ENCODE measurements around the gene MFAP4. TPM values are rescaled to one million over a fixed set of nuclear protein-coding genes. Genes with fewer than 3 reads are reported as not detected.

The MFAP4 gene
- total RNA-seq, 1 experiment from 2014 or later, result not detected

DNA sequence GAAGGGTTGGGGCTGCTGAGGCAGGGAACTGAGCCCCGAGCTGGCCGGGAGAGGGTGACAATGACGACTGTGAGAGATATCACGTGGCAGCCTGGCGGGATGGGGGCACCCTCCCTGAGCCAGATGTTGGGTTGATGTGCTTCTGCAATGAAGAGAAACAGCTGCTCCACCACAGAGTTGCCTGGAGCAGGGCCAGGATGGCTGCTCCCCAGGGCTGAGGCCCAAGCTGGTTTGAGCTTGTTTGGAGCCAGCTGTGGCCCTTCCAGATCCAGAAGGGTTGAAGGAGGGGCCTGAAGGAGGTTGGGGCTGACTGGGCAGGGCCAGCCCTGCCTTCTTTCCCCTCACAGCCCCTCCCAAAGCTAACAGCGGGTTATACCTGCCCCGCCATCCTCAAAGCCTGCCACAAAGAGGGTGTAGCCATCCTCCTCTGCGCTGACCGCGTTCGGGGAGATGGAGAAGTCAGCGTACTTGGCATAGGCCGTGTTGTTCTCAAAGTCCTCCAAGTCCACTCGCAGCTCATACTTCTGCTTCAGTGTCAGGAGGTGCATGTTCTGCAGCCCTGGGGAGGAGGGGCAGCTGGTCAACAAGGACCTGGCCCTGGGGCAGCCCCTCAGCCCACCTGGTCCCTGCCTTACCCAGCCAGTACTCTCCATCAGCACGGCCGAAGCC lies 2.1 kb downstream of the MFAP4 start:
- Histone ChIP-seq H2AFZ (no peak overlapping the region), H3K9me2 (ENCODE audit: insufficient read depth) (no peaks in the 10 kb centered on the region), H3K4me2 (no peak overlapping the region), H3K4me3 (no peak overlapping the region), H4K20me1 (ENCODE audit: insufficient read depth) (no peaks in the 10 kb centered on the region), H3K27ac (no peak overlapping the region), H3K4me1 (replicated peaks; ENCODE audit: insufficient read depth) (peaks cover 15% of the 10 kb centered on the region), H3F3A (ENCODE audit: insufficient read depth, low read depth) (peaks cover 20% of the 10 kb centered on the region; the same call in 1 of the 2 replicates), H3K36me3 (ENCODE audit: low read depth) (0 out of 2 replicates have a peak, but pooled peaks cover 12% of the 10 kb centered on the region), H3K79me2 (ENCODE audit: low read depth) (peaks cover 2% of the 10 kb centered on the region; the same call in 1 of the 2 replicates), H3K27me3 (ENCODE audit: insufficient read depth, low read depth) (no peaks in the 10 kb centered on the region), H3K9me3 (ENCODE audit: insufficient read depth, low read depth) (no peaks in the 10 kb centered on the region)
- DNase-seq, result no peak
- POLR2A ChIA-PET (ENCODE audit: unreplicated experiment), result interaction anchor here (0.7 kb wide), 1 partner anchor 287 kb away, joined by 4 read pairs; no protein-coding TSS in a partner anchor
- no peak for TF ChIP-seq EZH2 (IDR thresholded peaks at IDR 0.05; ENCODE audit: low read depth)
- TF ChIP-seq, protein P1, sequence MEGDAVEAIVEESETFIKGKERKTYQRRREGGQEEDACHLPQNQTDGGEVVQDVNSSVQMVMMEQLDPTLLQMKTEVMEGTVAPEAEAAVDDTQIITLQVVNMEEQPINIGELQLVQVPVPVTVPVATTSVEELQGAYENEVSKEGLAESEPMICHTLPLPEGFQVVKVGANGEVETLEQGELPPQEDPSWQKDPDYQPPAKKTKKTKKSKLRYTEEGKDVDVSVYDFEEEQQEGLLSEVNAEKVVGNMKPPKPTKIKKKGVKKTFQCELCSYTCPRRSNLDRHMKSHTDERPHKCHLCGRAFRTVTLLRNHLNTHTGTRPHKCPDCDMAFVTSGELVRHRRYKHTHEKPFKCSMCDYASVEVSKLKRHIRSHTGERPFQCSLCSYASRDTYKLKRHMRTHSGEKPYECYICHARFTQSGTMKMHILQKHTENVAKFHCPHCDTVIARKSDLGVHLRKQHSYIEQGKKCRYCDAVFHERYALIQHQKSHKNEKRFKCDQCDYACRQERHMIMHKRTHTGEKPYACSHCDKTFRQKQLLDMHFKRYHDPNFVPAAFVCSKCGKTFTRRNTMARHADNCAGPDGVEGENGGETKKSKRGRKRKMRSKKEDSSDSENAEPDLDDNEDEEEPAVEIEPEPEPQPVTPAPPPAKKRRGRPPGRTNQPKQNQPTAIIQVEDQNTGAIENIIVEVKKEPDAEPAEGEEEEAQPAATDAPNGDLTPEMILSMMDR (conservative IDR thresholded peaks at IDR 0.05), result no peak
- CTCF ChIA-PET, result interaction anchor here (0.6 kb wide), 1 partner anchor 12 kb away, joined by 3 read pairs; no protein-coding TSS in a partner anchor
- no TSS peak for BruUV-seq (replicated peaks)
- intact Hi-C loops (cut with micrococcal nuclease; ENCODE audit: unreplicated experiment), result no loop called here

DNA sequence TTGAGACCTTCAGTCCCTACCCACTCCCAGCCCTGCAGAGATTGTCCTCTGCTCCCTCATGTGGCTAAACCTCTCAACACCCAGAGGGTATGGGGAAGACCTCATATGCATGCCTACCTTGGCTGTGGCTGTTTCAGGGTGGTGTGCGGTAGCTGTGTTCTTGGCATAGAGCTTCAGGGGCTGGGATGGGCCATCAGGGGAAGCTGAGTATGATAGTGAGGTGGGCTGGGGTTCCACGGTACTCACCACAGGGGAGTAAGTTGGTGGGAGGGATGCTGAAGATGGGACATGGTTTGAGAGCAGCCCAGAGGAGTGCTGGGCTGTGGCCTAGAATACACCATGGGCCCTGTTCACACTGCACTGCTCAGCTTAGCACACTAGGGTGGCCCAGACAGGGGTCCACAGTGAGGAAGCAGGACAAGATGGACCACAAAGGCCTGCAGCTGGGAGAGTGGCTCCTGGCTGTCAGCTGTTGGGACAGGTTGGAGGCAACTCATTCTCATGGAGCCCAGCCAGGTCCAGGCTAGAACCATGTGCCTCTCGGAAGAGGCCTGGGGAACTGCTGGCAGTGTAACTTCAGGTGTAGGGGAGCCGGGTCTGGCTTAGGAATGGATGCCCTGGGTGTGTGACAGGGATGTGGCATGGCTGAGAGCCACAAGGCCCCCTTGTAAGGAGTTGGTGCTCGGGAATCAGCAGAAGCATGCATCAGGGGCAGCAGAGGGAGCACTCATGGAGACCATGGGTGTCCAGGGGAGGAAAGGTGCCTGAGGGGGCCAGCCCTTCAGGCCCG lies 3.1 kb downstream of the MFAP4 start:
- H3K4me3 ChIP-seq, result no peak overlapping the region
- peaks cover 21% of the 10 kb centered on the region for H3K4me1 ChIP-seq (replicated peaks; ENCODE audit: insufficient read depth)
- ChIA-PET POLR2A (ENCODE audit: unreplicated experiment) (no interaction called here), CTCF (no interaction called here)
- H3K9me3 ChIP-seq (ENCODE audit: insufficient read depth, low read depth), result no peaks in the 10 kb centered on the region
- H3K36me3 ChIP-seq (ENCODE audit: low read depth), result 0 out of 2 replicates have a peak, but pooled peaks cover 12% of the 10 kb centered on the region
- TF ChIP-seq, protein P1 (conservative IDR thresholded peaks at IDR 0.05), result no peak
- no peak for TF ChIP-seq EZH2 (IDR thresholded peaks at IDR 0.05; ENCODE audit: low read depth)
- no peaks in the 10 kb centered on the region for H4K20me1 ChIP-seq (ENCODE audit: insufficient read depth)
- H2AFZ ChIP-seq, result no peak overlapping the region
- no TSS peak for BruUV-seq (replicated peaks)
- intact Hi-C loops (cut with micrococcal nuclease; ENCODE audit: unreplicated experiment), result no loop called here
- H3K4me2 ChIP-seq, result no peak overlapping the region
- H3F3A ChIP-seq (ENCODE audit: insufficient read depth, low read depth), result peaks cover 20% of the 10 kb centered on the region; the same call in 1 of the 2 replicates
- no peak for DNase-seq
- H3K27ac ChIP-seq, result no peak overlapping the region
- peaks cover 12% of the 10 kb centered on the region for H3K79me2 ChIP-seq (ENCODE audit: low read depth)
- H3K27me3 ChIP-seq (ENCODE audit: insufficient read depth, low read depth), result no peaks in the 10 kb centered on the region
- no peaks in the 10 kb centered on the region for H3K9me2 ChIP-seq (ENCODE audit: insufficient read depth)

DNA sequence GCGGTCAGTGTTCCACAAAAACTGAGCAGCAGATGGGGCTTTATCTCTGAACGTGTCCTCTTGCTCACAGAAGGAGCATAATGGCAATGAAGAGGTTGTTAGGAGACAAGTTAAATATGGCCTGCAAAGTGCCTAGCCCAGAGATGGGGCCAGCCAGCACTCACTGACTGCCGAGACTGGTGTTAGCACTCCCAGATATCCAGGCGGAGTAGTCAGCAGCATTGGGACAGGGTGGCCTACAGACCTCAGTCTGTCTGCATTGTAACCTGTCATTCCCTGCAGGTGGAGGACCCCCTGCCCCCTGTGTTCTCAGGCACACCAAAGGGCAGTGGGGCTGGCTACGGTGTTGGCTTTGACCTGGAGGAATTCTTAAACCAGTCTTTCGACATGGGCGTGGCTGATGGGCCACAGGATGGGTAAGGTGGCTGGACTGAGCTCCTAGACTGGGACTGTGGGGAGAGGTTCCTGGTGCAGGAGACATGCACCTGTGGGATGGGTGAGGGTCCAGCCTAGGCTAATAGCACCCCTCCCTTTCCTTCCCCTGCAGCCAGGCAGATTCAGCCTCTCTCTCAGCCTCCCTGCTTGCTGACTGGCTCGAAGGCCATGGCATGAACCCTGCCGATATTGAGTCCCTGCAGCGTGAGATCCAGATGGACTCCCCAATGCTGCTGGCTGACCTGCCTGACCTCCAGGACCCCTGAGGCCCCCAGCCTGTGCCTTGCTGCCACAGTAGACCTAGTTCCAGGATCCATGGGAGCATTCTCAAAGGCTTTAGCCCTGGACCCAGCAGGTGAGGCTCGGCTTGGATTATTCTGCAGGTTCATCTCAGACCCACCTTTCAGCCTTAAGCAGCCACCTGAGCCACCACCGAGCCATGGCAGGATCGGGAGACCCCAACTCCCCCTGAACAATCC lies 4.2 kb downstream of the MFAP4 start:
- peaks cover 17% of the 10 kb centered on the region for H3F3A ChIP-seq (ENCODE audit: insufficient read depth, low read depth)
- TF ChIP-seq, protein P1 (conservative IDR thresholded peaks at IDR 0.05), result no peak
- no peak for TF ChIP-seq EZH2 (IDR thresholded peaks at IDR 0.05; ENCODE audit: low read depth)
- H3K4me1 ChIP-seq (replicated peaks; ENCODE audit: insufficient read depth), result peaks cover 13% of the 10 kb centered on the region
- no peak overlapping the region for H3K4me2 ChIP-seq
- POLR2A ChIA-PET (ENCODE audit: unreplicated experiment), result no interaction called here
- no peaks in the 10 kb centered on the region for H3K9me2 ChIP-seq (ENCODE audit: insufficient read depth)
- CTCF ChIA-PET, result no interaction called here
- no TSS peak for BruUV-seq (replicated peaks)
- 0 out of 2 replicates have a peak, but pooled peaks cover 12% of the 10 kb centered on the region for H3K36me3 ChIP-seq (ENCODE audit: low read depth)
- no peak overlapping the region for H2AFZ ChIP-seq
- intact Hi-C loops (cut with micrococcal nuclease; ENCODE audit: unreplicated experiment), result no loop called here
- H3K4me3 ChIP-seq, result no peak overlapping the region
- H4K20me1 ChIP-seq (ENCODE audit: insufficient read depth), result no peaks in the 10 kb centered on the region
- H3K27me3 ChIP-seq (ENCODE audit: insufficient read depth, low read depth), result no peaks in the 10 kb centered on the region
- H3K79me2 ChIP-seq (ENCODE audit: low read depth), result peaks cover 16% of the 10 kb centered on the region
- H3K9me3 ChIP-seq (ENCODE audit: insufficient read depth, low read depth), result no peaks in the 10 kb centered on the region
- H3K27ac ChIP-seq, result no peak overlapping the region
- no peak for DNase-seq

Measured in PC-9 (cell line).